Thoracic aorta endothelial cell (primary cell): Measurements from ENCODE around the gene MCM5. TPM values are rescaled to one million over a fixed set of nuclear protein-coding genes. Genes with fewer than 3 reads are reported as not detected.

Experiments
- total RNA-seq: library from RNA; depleted of rRNA; stranded (reverse); fragments of >200 nt; gene quantifications from 2 replicates; pipeline ENCODE4 v1.2.3, GENCODE V29; 2012

The MCM5 gene
- total RNA-seq: 53.7 and 89.7 TPM in 2 replicates

DNA sequence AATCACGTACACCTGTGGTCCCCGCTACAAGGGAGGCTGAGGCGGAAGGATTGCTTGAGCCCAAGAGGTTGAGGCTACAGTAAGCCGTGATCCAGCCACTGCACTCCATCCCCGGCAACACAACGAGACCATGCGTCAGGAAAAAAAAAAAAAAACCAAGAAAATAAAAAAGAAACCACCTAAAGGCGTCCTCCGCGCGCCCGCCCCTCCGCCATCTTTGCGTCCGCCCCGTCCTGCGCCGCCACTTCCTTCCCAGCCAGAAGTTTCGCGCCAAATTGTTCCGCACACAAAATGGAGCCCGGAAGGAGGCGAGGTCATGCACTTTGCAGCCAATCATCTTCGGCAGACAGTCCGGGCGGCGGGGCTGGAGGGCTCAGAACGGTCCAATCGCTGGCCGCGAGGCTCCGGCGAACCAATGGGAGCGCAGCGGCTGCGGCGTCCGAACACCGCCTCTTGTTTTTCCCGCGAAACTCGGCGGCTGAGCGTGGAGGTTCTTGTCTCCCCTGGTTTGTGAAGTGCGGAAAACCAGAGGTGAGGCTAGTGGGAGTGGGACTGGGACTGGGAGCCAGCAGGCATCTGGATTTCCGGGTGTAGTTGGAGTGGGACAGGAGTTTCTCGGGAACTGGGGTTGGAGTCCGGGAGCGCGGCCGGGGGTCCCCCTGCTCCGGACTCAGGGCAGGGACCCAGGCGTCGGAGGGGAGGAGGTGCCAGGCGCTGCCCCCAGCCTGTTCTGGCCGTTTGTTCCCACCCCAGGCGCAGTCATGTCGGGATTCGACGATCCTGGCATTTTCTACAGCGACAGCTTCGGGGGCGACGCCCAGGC, at the start of gene MCM5:
MCM5 (plus strand) TSS at position 463 of the 823 bp plus-strand sequence; CDS start at position 762, 299 bp downstream.

GRCh38 chr22:35380537-35381423, 19.2 kb upstream of the MCM5 start, which contains the start of gene HMOX1:
Gene HMOX1, plus strand, starts transcription at chr22:35381096. Its CDS starts 78 bp downstream, at chr22:35381174.

Other genes with a start within 250 kb of the MCM5 start
- gene HMGXB4, start 142.6 kb upstream of the MCM5 start, total RNA-seq: 36.0 and 36.4 TPM in 2 replicates
- gene TOM1, start 100.2 kb upstream of the MCM5 start, total RNA-seq: 22.9 and 26.1 TPM in 2 replicates
- 91.4 and 96.1 TPM in 2 replicates for gene HMOX1, start 19.0 kb upstream of the MCM5 start, total RNA-seq
- not detected in 2 replicates for gene RASD2, start 140.7 kb downstream of the MCM5 start, total RNA-seq
- not detected in 2 replicates for gene MB, start 217.2 kb downstream of the MCM5 start, total RNA-seq
- 3.9 and 5.9 TPM in 2 replicates for gene APOL6, start 248.3 kb downstream of the MCM5 start, total RNA-seq